DLD1 (cell line): Measurements from ENCODE around the gene FUT7.

Experiments used
- in situ Hi-C: cut with HindIII; loops from 2 replicates; pipeline ENCODE4 v1.10.0; 2017; ENCODE audit warnings: low sequenced_read_pairs

Gene FUT7

GRCh38 chr9:136988872-136989271 is 43.0 kb downstream of the FUT7 start:
- in situ Hi-C loops = no loop called here

GRCh38 chr9:136985853-136986252 is 46.0 kb downstream of the FUT7 start:
- in situ Hi-C loops = no loop called here

GRCh38 chr9:136985027-136985602 is 46.8 kb downstream of the FUT7 start:
- in situ Hi-C loops = no loop called here

GRCh38 chr9:136984464-136985026 is 47.3 kb downstream of the FUT7 start:
- in situ Hi-C loops = no loop called here

- in situ Hi-C loops = no loop called here
Observed at GRCh38 chr9:136983656-136984314, 48.1 kb downstream of the FUT7 start.

GRCh38 chr9:136983167-136983566 is 48.7 kb downstream of the FUT7 start:
- in situ Hi-C loops = no loop called here

- in situ Hi-C loops = no loop called here
Observed at GRCh38 chr9:136982232-136983051, 49.4 kb downstream of the FUT7 start, which contains the start of gene LCNL1. TSS of gene LCNL1 (plus strand) at chr9:136982993. CDS start at chr9:136983587, 594 bp downstream.

- in situ Hi-C loops = no loop called here
Observed at GRCh38 chr9:136981588-136982231, 50.2 kb downstream of the FUT7 start.

- in situ Hi-C loops = no loop called here
Observed at GRCh38 chr9:136980669-136981478, 51.0 kb downstream of the FUT7 start.
